Measurements from ENCODE around the gene CFAP58.

The CFAP58 gene

DNA sequence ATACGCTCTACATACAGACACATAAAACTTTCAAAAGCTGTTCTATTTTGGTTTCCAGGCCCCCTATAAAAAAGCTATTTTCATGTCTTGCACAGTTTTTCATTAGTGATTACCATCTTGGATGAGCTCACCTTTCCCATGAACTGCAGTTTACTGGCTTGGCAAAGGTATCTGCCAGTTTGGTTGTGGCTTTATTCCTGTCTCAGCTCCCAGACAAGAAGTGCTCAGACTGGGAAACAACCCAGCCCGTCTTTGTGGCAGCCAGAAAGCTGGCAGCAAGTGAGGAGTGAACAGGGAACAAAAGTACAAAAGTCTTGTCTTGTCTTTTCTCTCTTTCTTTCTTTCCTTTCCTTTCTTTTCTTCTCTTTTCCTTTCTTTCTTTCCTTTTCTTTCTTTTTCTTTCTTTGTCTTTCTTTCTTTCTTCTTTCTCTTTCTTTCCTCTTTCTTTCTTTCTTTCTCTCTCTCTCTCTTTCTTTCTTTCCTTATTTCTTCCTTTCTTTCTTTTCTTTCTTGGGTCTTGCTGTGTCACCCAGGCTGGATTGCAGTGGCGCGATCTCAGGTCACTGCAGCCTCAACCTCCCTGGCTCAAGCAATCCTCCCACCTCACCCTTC lies 138.8 kb downstream of the CFAP58 start:
- no peak overlapping the region for H3K4me3 ChIP-seq (ENCODE audit: low read depth, low read length)
- no peak for DNase-seq (ENCODE audit: low read depth)
- TF ChIP-seq, protein P1, sequence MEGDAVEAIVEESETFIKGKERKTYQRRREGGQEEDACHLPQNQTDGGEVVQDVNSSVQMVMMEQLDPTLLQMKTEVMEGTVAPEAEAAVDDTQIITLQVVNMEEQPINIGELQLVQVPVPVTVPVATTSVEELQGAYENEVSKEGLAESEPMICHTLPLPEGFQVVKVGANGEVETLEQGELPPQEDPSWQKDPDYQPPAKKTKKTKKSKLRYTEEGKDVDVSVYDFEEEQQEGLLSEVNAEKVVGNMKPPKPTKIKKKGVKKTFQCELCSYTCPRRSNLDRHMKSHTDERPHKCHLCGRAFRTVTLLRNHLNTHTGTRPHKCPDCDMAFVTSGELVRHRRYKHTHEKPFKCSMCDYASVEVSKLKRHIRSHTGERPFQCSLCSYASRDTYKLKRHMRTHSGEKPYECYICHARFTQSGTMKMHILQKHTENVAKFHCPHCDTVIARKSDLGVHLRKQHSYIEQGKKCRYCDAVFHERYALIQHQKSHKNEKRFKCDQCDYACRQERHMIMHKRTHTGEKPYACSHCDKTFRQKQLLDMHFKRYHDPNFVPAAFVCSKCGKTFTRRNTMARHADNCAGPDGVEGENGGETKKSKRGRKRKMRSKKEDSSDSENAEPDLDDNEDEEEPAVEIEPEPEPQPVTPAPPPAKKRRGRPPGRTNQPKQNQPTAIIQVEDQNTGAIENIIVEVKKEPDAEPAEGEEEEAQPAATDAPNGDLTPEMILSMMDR (IDR thresholded peaks at IDR 0.05; ENCODE audit: low read depth, low read length, missing control alignments), result no peak

DNA sequence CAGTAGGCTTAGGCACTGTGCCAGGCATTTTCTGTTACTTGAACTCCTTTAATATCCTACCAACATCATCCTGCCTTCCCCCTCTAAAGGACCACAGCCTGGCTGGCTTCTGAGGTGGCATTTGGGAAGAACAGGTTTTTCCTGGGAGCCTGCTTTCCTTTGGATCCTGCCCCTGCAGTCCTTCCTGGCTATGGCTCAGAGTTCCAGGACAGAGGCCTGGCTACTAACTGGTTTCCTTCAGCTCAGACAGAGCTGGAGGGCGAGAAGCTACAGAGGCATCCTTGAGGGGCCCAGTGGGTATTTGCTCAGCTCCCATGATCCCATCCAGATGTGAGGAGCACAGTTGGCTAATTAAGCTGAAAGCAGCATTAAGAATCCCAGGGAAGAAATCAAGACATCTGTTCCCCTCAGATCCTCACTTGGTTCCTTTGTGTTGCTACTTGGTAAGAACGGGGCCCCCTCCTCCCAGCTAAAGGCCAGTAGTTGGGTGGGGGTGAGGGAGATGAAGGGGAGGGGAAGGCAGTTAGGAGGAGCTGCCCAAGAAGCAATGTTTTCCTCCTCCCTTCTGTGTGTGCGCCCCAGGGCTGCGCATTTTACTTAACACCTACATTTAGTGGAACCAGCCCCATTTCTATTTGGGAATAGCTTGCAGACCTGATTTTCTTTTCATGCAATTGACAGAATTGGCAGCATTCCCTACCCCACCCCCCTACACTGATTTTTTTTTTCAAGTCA lies 144.9 kb downstream of the CFAP58 start:
- DNase-seq (ENCODE audit: low read depth), result no peak
- H3K4me3 ChIP-seq (ENCODE audit: low read depth, low read length), result no peak overlapping the region
- TF ChIP-seq, protein P1 (IDR thresholded peaks at IDR 0.05; ENCODE audit: low read depth, low read length, missing control alignments), result no peak

DNA sequence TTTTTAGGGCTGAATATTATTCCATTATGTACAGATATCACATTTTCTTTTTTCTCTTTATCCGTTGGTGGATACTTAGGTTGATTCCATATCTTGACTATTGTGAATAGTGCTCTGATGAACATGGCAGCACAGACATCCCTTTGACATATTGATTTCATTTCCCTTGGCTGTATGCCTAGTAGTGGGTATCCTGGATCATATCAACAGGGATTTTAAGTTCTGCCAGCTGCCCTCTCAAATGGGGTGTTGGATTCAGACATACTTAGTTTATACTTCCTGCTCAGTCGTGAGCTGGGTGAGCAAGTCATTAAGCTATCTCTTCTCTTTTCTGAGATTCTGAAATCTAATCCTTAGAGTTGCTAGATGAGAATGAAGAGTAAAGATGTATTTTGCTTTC lies 147.8 kb downstream of the CFAP58 start:
- TF ChIP-seq, protein P1 (IDR thresholded peaks at IDR 0.05; ENCODE audit: low read depth, low read length, missing control alignments), result no peak
- no peak for DNase-seq (ENCODE audit: low read depth)
- H3K4me3 ChIP-seq (ENCODE audit: low read depth, low read length), result no peak overlapping the region

DNA sequence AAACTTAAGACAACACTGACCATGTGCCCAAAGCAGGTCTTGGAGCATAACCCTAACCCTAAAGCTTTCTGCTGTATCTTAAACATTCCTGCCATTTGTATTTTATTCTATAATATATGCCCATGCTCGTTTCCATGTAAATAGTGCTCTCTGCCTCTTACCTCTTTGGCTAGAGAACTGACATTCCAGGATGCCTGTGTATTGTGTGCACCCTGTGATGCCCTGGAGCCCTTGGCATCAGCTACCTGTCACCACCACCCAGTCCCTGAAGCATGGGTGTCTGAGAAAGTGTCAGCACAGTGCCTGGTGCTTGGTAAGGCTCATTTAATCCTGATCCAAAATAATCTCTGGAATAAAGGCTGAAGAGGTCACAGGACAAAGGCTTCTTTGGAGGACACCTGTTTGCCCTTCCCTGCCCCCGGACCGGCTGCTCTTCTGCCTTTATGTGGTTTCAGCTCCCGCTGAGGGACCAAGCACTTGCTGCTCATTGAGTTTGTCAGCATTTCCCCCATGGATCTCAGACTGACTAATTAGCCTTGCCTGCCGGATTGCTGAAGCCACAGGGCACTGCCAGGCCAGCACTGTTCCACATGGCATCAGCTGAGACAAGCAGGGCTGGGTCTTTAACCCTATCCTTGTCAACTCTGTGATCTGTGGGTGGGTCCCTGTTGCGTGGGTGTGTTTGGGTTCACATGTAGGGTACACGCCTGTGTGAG lies 148.4 kb downstream of the CFAP58 start:
- TF ChIP-seq, protein P1 (IDR thresholded peaks at IDR 0.05; ENCODE audit: low read depth, low read length, missing control alignments), result no peak
- no peak for DNase-seq (ENCODE audit: low read depth)
- H3K4me3 ChIP-seq (ENCODE audit: low read depth, low read length), result no peak overlapping the region

DNA sequence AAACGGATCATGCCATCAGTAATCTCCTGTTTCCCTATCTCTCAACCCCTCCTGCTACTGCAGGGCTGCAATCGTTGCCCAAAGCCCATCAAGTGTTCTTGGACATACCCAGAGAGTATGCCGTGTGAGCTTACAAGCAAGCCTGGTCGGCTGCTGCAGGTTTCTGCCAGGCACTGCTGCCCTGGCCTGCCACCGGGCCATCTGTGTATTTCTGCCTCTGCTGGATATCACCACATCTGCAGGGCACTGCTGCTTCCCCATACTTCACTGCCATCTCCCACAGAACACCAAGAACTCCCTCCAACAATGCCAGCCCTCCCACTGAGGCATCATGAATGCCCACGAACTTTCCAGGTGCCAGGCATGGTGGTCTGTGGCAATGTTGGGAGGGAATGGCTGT lies 149.3 kb downstream of the CFAP58 start:
- TF ChIP-seq, protein P1 (IDR thresholded peaks at IDR 0.05; ENCODE audit: low read depth, low read length, missing control alignments), result no peak
- no peak for DNase-seq (ENCODE audit: low read depth)
- no peak overlapping the region for H3K4me3 ChIP-seq (ENCODE audit: low read depth, low read length)
